Stimulated activated CD4-positive, alpha-beta T cell treated with anti-CD3 and anti-CD28 coated beads, Interleukin-2, amount 100 ng/mL, for 48 hours (primary cell): ENCODE measurements around the gene EIF2B2.
"Not testable (repeated sequence)": the region's sequence is repeated elsewhere in the genome, so short reads cannot be mapped to it uniquely, and the experiment has no call there.

Source experiments
- DNase-seq, 2 donors: peaks; one replicate each; pipeline ENCODE4 v3.0.0-alpha.2; 2020

EIF2B2 gene

GRCh38 chr14:74974364-74975058, 28.2 kb upstream of the EIF2B2 start:
- no peak for DNase-seq

- no peak for DNase-seq
These were observed 27.5 kb upstream of the EIF2B2 start for GRCh38 chr14:74975059-74975810.

GRCh38 chr14:74976264-74977113, 26.2 kb upstream of the EIF2B2 start:
- no peak for DNase-seq

GRCh38 chr14:74977164-74977900, 25.4 kb upstream of the EIF2B2 start:
- DNase-seq = no peak

GRCh38 chr14:74977901-74978385, 24.8 kb upstream of the EIF2B2 start:
- no peak for DNase-seq

GRCh38 chr14:74978416-74978947, 24.2 kb upstream of the EIF2B2 start:
- DNase-seq = no peak

GRCh38 chr14:74979029-74979428, 23.7 kb upstream of the EIF2B2 start:
- DNase-seq = no peak

- no peak for DNase-seq
These were observed 23.0 kb upstream of the EIF2B2 start for GRCh38 chr14:74979442-74980397.

GRCh38 chr14:74980398-74980730, 22.4 kb upstream of the EIF2B2 start:
- DNase-seq = no peak

GRCh38 chr14:74980731-74981461, 21.8 kb upstream of the EIF2B2 start:
- no peak for DNase-seq

- no peak for DNase-seq
These were observed 21.3 kb upstream of the EIF2B2 start for GRCh38 chr14:74981462-74981782.

- no peak for DNase-seq
These were observed 20.9 kb upstream of the EIF2B2 start for GRCh38 chr14:74981833-74982232.

GRCh38 chr14:74982661-74983060, 20.1 kb upstream of the EIF2B2 start:
- no peak for DNase-seq

- no peak for DNase-seq
These were observed 19.4 kb upstream of the EIF2B2 start for GRCh38 chr14:74983343-74983742.

- DNase-seq = no peak
These were observed 18.3 kb upstream of the EIF2B2 start for GRCh38 chr14:74984236-74985027.

GRCh38 chr14:74985028-74985310, 17.8 kb upstream of the EIF2B2 start:
- DNase-seq = no peak

- no peak for DNase-seq
These were observed 16.9 kb upstream of the EIF2B2 start for GRCh38 chr14:74985806-74986205.

GRCh38 chr14:74988131-74988530, 14.6 kb upstream of the EIF2B2 start:
- DNase-seq = no peak

GRCh38 chr14:74988993-74989392, 13.7 kb upstream of the EIF2B2 start:
- DNase-seq = no peak

- DNase-seq = not testable (repeated sequence)
These were observed 8.5 kb upstream of the EIF2B2 start for GRCh38 chr14:74994182-74994581.
